ENCODE results near the gene DCTPP1.
"Not testable (repeated sequence)": the region's sequence is repeated elsewhere in the genome, so short reads cannot be mapped to it uniquely, and the experiment has no call there.

DCTPP1 gene

GRCh38 chr16:30470632-30470995 lies 40.8 kb upstream of the DCTPP1 start:
- Histone ChIP-seq H3K27ac (ENCODE audit: extremely low read depth, low read depth, low read length) (no peak overlapping the region), H3K4me1 (ENCODE audit: control insufficient read depth, insufficient read depth, low read length) (no peaks in the 10 kb centered on the region), H3K9me3 (ENCODE audit: control insufficient read depth, insufficient read depth, low read depth, low read length) (no peaks in the 10 kb centered on the region), H3K4me3 (ENCODE audit: low read depth, low read length) (no peak overlapping the region), H3K36me3 (ENCODE audit: control insufficient read depth in 2 of 2, insufficient read depth in 1 of 2, low read length in 2 of 2) (no peaks in the 10 kb centered on the region)
- POLR2A ChIA-PET = no interaction called here
- CTCF ChIA-PET = interaction anchor here (0.6 to 1.5 kb wide), 2 partner anchors 13 to 41 kb away, joined by 3 read pairs; partner anchors contain the start of gene DCTPP1
- TF ChIP-seq ZNF214 (tag by site-specific recombination; IDR thresholded peaks at IDR 0.05; ENCODE audit: borderline replicate concordance) (no peak), ZNF354C (tag by site-specific recombination; IDR thresholded peaks at IDR 0.05; ENCODE audit: borderline replicate concordance, low read depth) (no peak), SCRT1 (tag by site-specific recombination; IDR thresholded peaks at IDR 0.05; ENCODE audit: borderline replicate concordance) (no peak), ZSCAN16 (tag by site-specific recombination; IDR thresholded peaks at IDR 0.05) (no peak), ZNF394 (tag by site-specific recombination; IDR thresholded peaks at IDR 0.05; ENCODE audit: borderline replicate concordance) (no peak), ZNF529 (tag by site-specific recombination; IDR thresholded peaks at IDR 0.05; ENCODE audit: insufficient replicate concordance) (no peak), ZNF514 (tag by site-specific recombination; IDR thresholded peaks at IDR 0.05) (no peak), INSM2 (tag by site-specific recombination; IDR thresholded peaks at IDR 0.05) (no peak)

GRCh38 chr16:30470170-30470512 lies 40.3 kb upstream of the DCTPP1 start:
- TF ChIP-seq ZIC2 (tag by site-specific recombination; IDR thresholded peaks at IDR 0.05) = no peak
- no peak for TF ChIP-seq ZNF571 (tag by site-specific recombination; IDR thresholded peaks at IDR 0.05)
- H3K27ac ChIP-seq (ENCODE audit: extremely low read depth, low read depth, low read length) = no peak overlapping the region
- no peaks in the 10 kb centered on the region for H3K36me3 ChIP-seq (ENCODE audit: control insufficient read depth in 2 of 2, insufficient read depth in 1 of 2, low read length in 2 of 2)
- POLR2A ChIA-PET = no interaction called here
- H3K4me1 ChIP-seq (ENCODE audit: control insufficient read depth, insufficient read depth, low read length) = no peaks in the 10 kb centered on the region
- no peaks in the 10 kb centered on the region for H3K9me3 ChIP-seq (ENCODE audit: control insufficient read depth, insufficient read depth, low read depth, low read length)
- CTCF ChIA-PET = interaction anchor here (1.5 kb wide), 1 partner anchor 40 kb away, joined by 3 read pairs; the partner anchor contains the start of gene DCTPP1
- H3K4me3 ChIP-seq (ENCODE audit: low read depth, low read length) = no peak overlapping the region

- CTCF ChIA-PET = interaction anchor here (0.7 kb wide), 1 partner anchor 15 kb away, joined by 6 read pairs; no protein-coding TSS in a partner anchor
- H3K4me3 ChIP-seq (ENCODE audit: low read depth, low read length) = no peak overlapping the region
- no peaks in the 10 kb centered on the region for H3K4me1 ChIP-seq (ENCODE audit: control insufficient read depth, insufficient read depth, low read length)
- no peaks in the 10 kb centered on the region for H3K36me3 ChIP-seq (ENCODE audit: control insufficient read depth in 2 of 2, insufficient read depth in 1 of 2, low read length in 2 of 2)
- POLR2A ChIA-PET = no interaction called here
- TF ChIP-seq ZBTB48 (tag by site-specific recombination; IDR thresholded peaks at IDR 0.05) (no peak), ZNF24 (tag by site-specific recombination; IDR thresholded peaks at IDR 0.05) (no peak), ZNF513 (tag by site-specific recombination; IDR thresholded peaks at IDR 0.05) (no peak), ZNF175 (tag by site-specific recombination; IDR thresholded peaks at IDR 0.05) (no peak), ZNF529 (tag by site-specific recombination; IDR thresholded peaks at IDR 0.05; ENCODE audit: insufficient replicate concordance) (no peak), ZBTB7A (tag by site-specific recombination; IDR thresholded peaks at IDR 0.05; ENCODE audit: low read depth) (no peak), ZNF302 (tag by site-specific recombination; IDR thresholded peaks at IDR 0.05; ENCODE audit: low read depth) (no peak), ZNF433 (tag by site-specific recombination; IDR thresholded peaks at IDR 0.05; ENCODE audit: low read depth) (no peak), GFI1B (tag by site-specific recombination; IDR thresholded peaks at IDR 0.05) (no peak)
- H3K9me3 ChIP-seq (ENCODE audit: control insufficient read depth, insufficient read depth, low read depth, low read length) = no peaks in the 10 kb centered on the region
- no peak overlapping the region for H3K27ac ChIP-seq (ENCODE audit: extremely low read depth, low read depth, low read length)
Observed at GRCh38 chr16:30464078-30464477, 34.2 kb upstream of the DCTPP1 start.

- H3K27ac ChIP-seq (ENCODE audit: extremely low read depth, low read depth, low read length) = not testable (repeated sequence)
Observed at GRCh38 chr16:30461426-30461825, 31.6 kb upstream of the DCTPP1 start.

More at GRCh38 chr16:30461426-30461825, 31.6 kb upstream of the DCTPP1 start:
- POLR2A ChIA-PET = interaction anchor here (0.5 to 0.7 kb wide), 2 partner anchors 127 to 584 kb away, joined by 4 to 6 read pairs; no protein-coding TSS in a partner anchor
- not testable (repeated sequence) for H3K9me3 ChIP-seq (ENCODE audit: control insufficient read depth, insufficient read depth, low read depth, low read length); H3K36me3 ChIP-seq (ENCODE audit: control insufficient read depth in 2 of 2, insufficient read depth in 1 of 2, low read length in 2 of 2); H3K4me3 ChIP-seq (ENCODE audit: low read depth, low read length); H3K4me1 ChIP-seq (ENCODE audit: control insufficient read depth, insufficient read depth, low read length)
- CTCF ChIA-PET = interaction anchor here (0.6 to 6.6 kb wide), 2 partner anchors 12 to 613 kb away, joined by 3 to 39 read pairs; no protein-coding TSS in a partner anchor
